WTC11 (cell line): ENCODE measurements around the gene MBOAT1. TPM values are rescaled to one million over a fixed set of nuclear protein-coding genes. Genes with fewer than 3 reads are reported as not detected.

Experiments used
- ATAC-seq: fragments of 200-7000 bp; cut with Tn5 transposase; 2 replicates; pipeline ENCODE4 v1.10.0; 2021; ENCODE audit warnings: mild to moderate bottlenecking, moderate library complexity
- CTCF ChIA-PET: fragments of 300-600 bp; sonication (Branson Sonifier 250); formaldehyde crosslinking; loops from one replicate; lab custom pipeline; 2021; ENCODE audit warnings: antibody characterized with exemption; lab: Charles Lee
- POLR2A ChIA-PET: fragments of 350-600 bp; sonication (Branson Sonifier 250); formaldehyde crosslinking; loops from one replicate; lab custom pipeline; 2021; ENCODE audit warnings: antibody characterized with exemption; lab: Charles Lee
- DNase-seq: peaks from one replicate; pipeline ENCODE4 v3.0.0; 2021; ENCODE audit warnings: low spot score
- H3K27ac Mint-ChIP-seq: 2 replicates; pipeline ENCODE4 v1.8.0; 2021; ENCODE audit warnings: mixed read lengths
- H3K27me3 Mint-ChIP-seq: 2 replicates; pipeline ENCODE4 v1.8.0; 2021; ENCODE audit warnings: low read depth, mild to moderate bottlenecking, moderate library complexity, mixed read lengths
- H3K36me3 Mint-ChIP-seq: 2 replicates; pipeline ENCODE4 v1.8.0; 2021; ENCODE audit warnings: mixed read lengths
- H3K4me1 Mint-ChIP-seq: 2 replicates; pipeline ENCODE4 v1.8.0; 2022; ENCODE audit warnings: mixed read lengths
- H3K4me3 Mint-ChIP-seq: 2 replicates; pipeline ENCODE4 v1.8.0; 2021; ENCODE audit warnings: mild to moderate bottlenecking, moderate library complexity, mixed read lengths
- H3K9me3 Mint-ChIP-seq: 2 replicates; pipeline ENCODE4 v1.8.0; 2021; ENCODE audit warnings: mixed read lengths
- ATF3 ChIP-seq: sonication (generic); formaldehyde crosslinking; conservative IDR thresholded peaks from 2 replicates; pipeline ENCODE4 v1.8.1; 2022; ENCODE audit warnings: mild to moderate bottlenecking, missing genetic modification reagents
- CREB1 ChIP-seq: sonication (generic); formaldehyde crosslinking; IDR thresholded peaks from 2 replicates; pipeline ENCODE4 v1.8.0; 2023; ENCODE audit warnings: mild to moderate bottlenecking, missing genetic modification reagents
- CTCF ChIP-seq: fragments of 200-600 bp; IDR thresholded peaks from 2 replicates; pipeline ENCODE4 v1.8.0; 2022; ENCODE audit warnings: antibody characterized with exemption
- ETV6 ChIP-seq: sonication (generic); formaldehyde crosslinking; IDR thresholded peaks from 2 replicates; pipeline ENCODE4 v1.8.1; 2022; ENCODE audit warnings: mild to moderate bottlenecking, missing genetic modification reagents
- FOXJ3 ChIP-seq: sonication (generic); formaldehyde crosslinking; IDR thresholded peaks from 2 replicates; pipeline ENCODE4 v1.9.0; 2021; ENCODE audit warnings: missing genetic modification reagents, mild to moderate bottlenecking, borderline replicate concordance
- FOXK1 ChIP-seq: sonication (generic); formaldehyde crosslinking; IDR thresholded peaks from 2 replicates; pipeline ENCODE4 v1.8.0; 2022; ENCODE audit warnings: mild to moderate bottlenecking, moderate library complexity, missing genetic modification reagents
- FOXP1 ChIP-seq: sonication (generic); formaldehyde crosslinking; IDR thresholded peaks from 2 replicates; pipeline ENCODE4 v1.8.0; 2022; ENCODE audit warnings: missing genetic modification reagents, mild to moderate bottlenecking, moderate library complexity, borderline replicate concordance
- FOXP4 ChIP-seq: sonication (generic); formaldehyde crosslinking; IDR thresholded peaks from 2 replicates; pipeline ENCODE4 v1.8.0; 2022; ENCODE audit warnings: mild to moderate bottlenecking, missing genetic modification reagents
- GRHL2 ChIP-seq: fragments of 250-450 bp; sonication (Bioruptor Pico); IDR thresholded peaks from 2 replicates; pipeline ENCODE4 v1.8.0; 2022; ENCODE audit warnings: mild to moderate bottlenecking, moderate library complexity; ENCODE audit not compliant: insufficient replicate concordance, severe bottlenecking
- KAT7 ChIP-seq: sonication (generic); formaldehyde crosslinking; IDR thresholded peaks from 2 replicates; pipeline ENCODE4 v1.8.1; 2023; ENCODE audit warnings: missing genetic modification reagents, mild to moderate bottlenecking, borderline replicate concordance
- MAX ChIP-seq: sonication (generic); formaldehyde crosslinking; IDR thresholded peaks from 2 replicates; pipeline ENCODE4 v1.8.0; 2022; ENCODE audit warnings: mild to moderate bottlenecking, missing genetic modification reagents
- MLX ChIP-seq: sonication (generic); formaldehyde crosslinking; IDR thresholded peaks from 2 replicates; pipeline ENCODE4 v1.8.1; 2023; ENCODE audit warnings: mild to moderate bottlenecking, missing genetic modification reagents, moderate library complexity
- NFYB ChIP-seq: sonication (generic); formaldehyde crosslinking; conservative IDR thresholded peaks from 2 replicates; pipeline ENCODE4 v1.8.0; 2022; ENCODE audit warnings: low read depth, missing genetic modification reagents
- NR1H2 ChIP-seq: sonication (generic); formaldehyde crosslinking; IDR thresholded peaks from 2 replicates; pipeline ENCODE4 v1.9.0; 2021; ENCODE audit warnings: mild to moderate bottlenecking, moderate library complexity, missing genetic modification reagents
- RORB ChIP-seq: fragments of 250-450 bp; sonication (Bioruptor Pico); IDR thresholded peaks from 2 replicates; pipeline ENCODE4 v1.9.0; 2021; ENCODE audit warnings: mild to moderate bottlenecking
- STAT6 ChIP-seq: sonication (generic); formaldehyde crosslinking; conservative IDR thresholded peaks from 2 replicates; pipeline ENCODE4 v1.8.1; 2023; ENCODE audit warnings: mild to moderate bottlenecking, low read depth, missing genetic modification reagents, moderate library complexity
- TEAD1 ChIP-seq: sonication (generic); formaldehyde crosslinking; IDR thresholded peaks from 2 replicates; pipeline ENCODE4 v1.8.0; 2022; ENCODE audit warnings: mild to moderate bottlenecking, missing genetic modification reagents
- TP53 ChIP-seq: sonication (generic); formaldehyde crosslinking; IDR thresholded peaks from 2 replicates; pipeline ENCODE4 v1.8.1; 2023; ENCODE audit warnings: mild to moderate bottlenecking, missing genetic modification reagents
- USF2 ChIP-seq: sonication (generic); formaldehyde crosslinking; IDR thresholded peaks from 2 replicates; pipeline ENCODE4 v1.8.1; 2023; ENCODE audit warnings: mild to moderate bottlenecking, missing genetic modification reagents, moderate library complexity
- ZBTB43 ChIP-seq: sonication (generic); formaldehyde crosslinking; IDR thresholded peaks from 2 replicates; pipeline ENCODE4 v1.8.1; 2023; ENCODE audit warnings: mild to moderate bottlenecking, missing genetic modification reagents
- ZNF232 ChIP-seq: sonication (generic); formaldehyde crosslinking; IDR thresholded peaks from 2 replicates; pipeline ENCODE4 v1.8.0; 2022; ENCODE audit warnings: mild to moderate bottlenecking, missing genetic modification reagents
- ZNF423 ChIP-seq: fragments of 250-450 bp; sonication (Bioruptor Pico); IDR thresholded peaks from 2 replicates; pipeline ENCODE4 v2.1.2; 2022; ENCODE audit warnings: mild to moderate bottlenecking, moderate library complexity
- total RNA-seq: library from RNA; stranded (reverse); gene quantifications from 3 replicates; pipeline ENCODE4 v1.2.3, GENCODE V29; 2021

MBOAT1 gene
- total RNA-seq, 1 experiment from 2014 or later: 22.9 TPM

GRCh38 chr6:20255428-20255827 lies 43.2 kb upstream of the MBOAT1 start:
- Mint-ChIP-seq H3K4me3 (no peak overlapping the region), H3K36me3 (no peaks in the 10 kb centered on the region), H3K27me3 (no peaks in the 10 kb centered on the region), H3K27ac (no peak overlapping the region), H3K4me1 (no peaks in the 10 kb centered on the region), H3K9me3 (0 out of 2 replicates have a peak, but pooled peaks cover 5% of the 10 kb centered on the region)
- ChIA-PET CTCF (no interaction called here), POLR2A (no interaction called here)
- ATAC-seq (no peak), DNase-seq (no peak)
- TF ChIP-seq ZNF232 (no peak), CTCF (no peak), RORB (CRISPR knock-in tag) (no peak), KAT7 (CRISPR knock-in tag) (no peak), FOXP1 (CRISPR knock-in tag) (no peak), FOXJ3 (CRISPR knock-in tag) (no peak), ZNF423 (CRISPR knock-in tag) (no peak), ZBTB43 (CRISPR knock-in tag) (no peak), CREB1 (CRISPR knock-in tag) (no peak), MAX (no peak), GRHL2 (no peak), NR1H2 (CRISPR knock-in tag) (no peak), ATF3 (no peak), FOXK1 (CRISPR knock-in tag) (no peak), ETV6 (no peak)

- ATAC-seq (no peak), DNase-seq (no peak)
- H3K36me3 Mint-ChIP-seq: no peaks in the 10 kb centered on the region
- no peaks in the 10 kb centered on the region for H3K27me3 Mint-ChIP-seq
- POLR2A ChIA-PET: no interaction called here
- no peak overlapping the region for H3K27ac Mint-ChIP-seq
- TF ChIP-seq TEAD1 (CRISPR knock-in tag) (no peak), MLX (no peak), GRHL2 (no peak), NFYB (CRISPR knock-in tag) (no peak), FOXP4 (no peak), STAT6 (CRISPR knock-in tag) (no peak), TP53 (no peak), USF2 (CRISPR knock-in tag) (no peak)
- no peaks in the 10 kb centered on the region for H3K4me1 Mint-ChIP-seq
- H3K9me3 Mint-ChIP-seq: no peaks in the 10 kb centered on the region
- no peak overlapping the region for H3K4me3 Mint-ChIP-seq
- CTCF ChIA-PET: no interaction called here
These were observed 42.0 kb upstream of the MBOAT1 start for GRCh38 chr6:20254295-20254694.
